Measurements from ENCODE around the gene OR2H2.

Gene OR2H2

GRCh38 chr6:29629571-29629970 lies 44.6 kb downstream of the OR2H2 start:
- no peak for TF ChIP-seq REST (IDR thresholded peaks at IDR 0.05; ENCODE audit: insufficient read depth in 1 of 2, low read depth in 2 of 2, low read length in 2 of 2)
- no peak for TF ChIP-seq POLR2AphosphoS5 (IDR thresholded peaks at IDR 0.05; ENCODE audit: low read depth, low read length)
- no peak for TF ChIP-seq FOXP2 (optimal IDR thresholded peaks at IDR 0.05; ENCODE audit: borderline replicate concordance, extremely low read depth, extremely low read length, insufficient read depth)
- TF ChIP-seq TAF1 (IDR thresholded peaks at IDR 0.05; ENCODE audit: borderline replicate concordance, insufficient read depth, low read length): no peak
- TF ChIP-seq SIN3A (IDR thresholded peaks at IDR 0.05; ENCODE audit: borderline replicate concordance, insufficient read depth, low read length): no peak

- TF ChIP-seq POLR2AphosphoS5 (IDR thresholded peaks at IDR 0.05; ENCODE audit: low read depth, low read length): no peak
- TF ChIP-seq REST (IDR thresholded peaks at IDR 0.05; ENCODE audit: insufficient read depth in 1 of 2, low read depth in 2 of 2, low read length in 2 of 2): no peak
- no peak for TF ChIP-seq FOXP2 (optimal IDR thresholded peaks at IDR 0.05; ENCODE audit: borderline replicate concordance, extremely low read depth, extremely low read length, insufficient read depth)
These were observed 45.4 kb downstream of the OR2H2 start for GRCh38 chr6:29630315-29630714.

GRCh38 chr6:29631209-29631810 lies 46.4 kb downstream of the OR2H2 start:
- TF ChIP-seq REST (IDR thresholded peaks at IDR 0.05; ENCODE audit: insufficient read depth in 1 of 2, low read depth in 2 of 2, low read length in 2 of 2): no peak
- TF ChIP-seq TAF1 (IDR thresholded peaks at IDR 0.05; ENCODE audit: borderline replicate concordance, insufficient read depth, low read length): no peak
- no peak for TF ChIP-seq FOXP2 (optimal IDR thresholded peaks at IDR 0.05; ENCODE audit: borderline replicate concordance, extremely low read depth, extremely low read length, insufficient read depth)
- TF ChIP-seq SIN3A (IDR thresholded peaks at IDR 0.05; ENCODE audit: borderline replicate concordance, insufficient read depth, low read length): no peak

GRCh38 chr6:29631860-29632731 lies 47.2 kb downstream of the OR2H2 start:
- TF ChIP-seq REST (IDR thresholded peaks at IDR 0.05; ENCODE audit: insufficient read depth in 1 of 2, low read depth in 2 of 2, low read length in 2 of 2) (no peak), TAF1 (IDR thresholded peaks at IDR 0.05; ENCODE audit: borderline replicate concordance, insufficient read depth, low read length) (no peak)

Data from PFSK-1 (cell line).